CD4-positive, alpha-beta T cell treated with Interleukin-4 for 4 hours (primary cell): ENCODE data around the gene CLSTN3.

ENCODE experiments used
- DNase-seq: peaks from one replicate; pipeline ENCODE4 v3.0.0-alpha.2; 2020

Gene CLSTN3

GRCh38 chr12:7193674-7194073 lies 63.5 kb downstream of the CLSTN3 start:
- DNase-seq: no peak

- DNase-seq: no peak
Observed at GRCh38 chr12:7197841-7198240, 67.7 kb downstream of the CLSTN3 start.

- DNase-seq: no peak
Observed at GRCh38 chr12:7203109-7203508, 72.9 kb downstream of the CLSTN3 start.

- DNase-seq: no peak
Observed at GRCh38 chr12:7205091-7205490, 74.9 kb downstream of the CLSTN3 start.

GRCh38 chr12:7206691-7207090 lies 76.5 kb downstream of the CLSTN3 start:
- no peak for DNase-seq

- DNase-seq: no peak
Observed at GRCh38 chr12:7207866-7208625, 77.9 kb downstream of the CLSTN3 start.
